ENCODE results near the gene STON1. TPM values are rescaled to one million over a fixed set of nuclear protein-coding genes. Genes with fewer than 3 reads are reported as not detected.

STON1 gene, protein sequence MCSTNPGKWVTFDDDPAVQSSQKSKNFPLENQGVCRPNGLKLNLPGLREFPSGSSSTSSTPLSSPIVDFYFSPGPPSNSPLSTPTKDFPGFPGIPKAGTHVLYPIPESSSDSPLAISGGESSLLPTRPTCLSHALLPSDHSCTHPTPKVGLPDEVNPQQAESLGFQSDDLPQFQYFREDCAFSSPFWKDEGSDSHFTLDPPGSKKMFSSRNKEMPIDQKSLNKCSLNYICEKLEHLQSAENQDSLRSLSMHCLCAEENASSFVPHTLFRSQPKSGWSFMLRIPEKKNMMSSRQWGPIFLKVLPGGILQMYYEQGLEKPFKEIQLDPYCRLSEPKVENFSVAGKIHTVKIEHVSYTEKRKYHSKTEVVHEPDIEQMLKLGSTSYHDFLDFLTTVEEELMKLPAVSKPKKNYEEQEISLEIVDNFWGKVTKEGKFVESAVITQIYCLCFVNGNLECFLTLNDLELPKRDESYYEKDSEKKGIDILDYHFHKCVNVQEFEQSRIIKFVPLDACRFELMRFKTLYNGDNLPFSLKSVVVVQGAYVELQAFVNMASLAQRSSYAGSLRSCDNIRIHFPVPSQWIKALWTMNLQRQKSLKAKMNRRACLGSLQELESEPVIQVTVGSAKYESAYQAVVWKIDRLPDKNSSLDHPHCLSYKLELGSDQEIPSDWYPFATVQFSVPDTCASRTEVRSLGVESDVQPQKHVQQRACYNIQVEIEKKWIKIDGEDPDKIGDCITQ
- total RNA-seq (2014; rRNA removed; shearing (Covaris generic); ENCODE audit: low replicate concordance) = 0.47 TPM in 1 of 2 replicates, not detected in the other

DNA sequence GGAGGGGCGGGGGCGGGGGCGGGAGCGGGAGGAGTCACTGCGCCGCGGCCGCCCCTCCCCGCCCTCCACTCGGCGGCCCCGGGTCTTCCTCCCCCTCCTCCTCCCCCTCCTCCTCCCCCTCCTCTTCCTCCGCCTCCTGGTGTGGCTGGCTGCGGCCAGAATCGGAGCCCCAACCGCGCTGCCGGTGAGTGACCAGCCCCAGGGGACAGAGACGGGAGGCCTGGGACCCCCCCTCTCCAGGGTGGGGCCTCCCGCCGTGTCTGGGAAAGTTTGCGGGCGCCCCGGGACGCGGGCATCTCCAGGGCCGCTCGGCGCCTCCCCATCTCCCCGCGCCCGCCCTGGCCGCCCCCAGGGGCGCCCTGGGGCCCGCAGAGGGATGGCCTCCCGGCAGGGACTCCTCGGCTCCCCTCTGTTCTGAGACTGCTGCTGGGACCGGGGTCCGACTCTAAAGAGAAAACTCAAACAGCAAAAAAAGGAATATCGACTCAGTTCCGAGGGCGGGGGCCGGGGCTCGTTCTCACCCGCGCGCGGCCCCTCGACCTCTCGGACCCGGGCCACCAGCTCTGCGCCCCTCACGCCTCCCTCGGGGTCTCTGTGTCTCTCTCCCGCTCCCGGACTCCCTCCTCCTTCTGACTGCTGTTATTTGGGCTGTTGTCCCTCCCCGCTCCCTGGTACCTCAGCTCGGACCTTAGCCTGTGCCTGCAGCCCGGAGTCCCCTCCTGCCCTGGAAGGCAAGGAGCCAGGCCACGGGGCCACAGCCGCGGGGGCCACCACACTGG, at the start of gene STON1:
TSS of gene STON1 (plus strand) at position 122 of the 779 bp plus-strand sequence. CDS start 50,480 bp downstream, outside the sequence.
- in situ Hi-C loops (cut with HindIII; ENCODE audit: low pct_unique_long_range_greater_than_20kb, low sequenced_read_pairs) = no loop called here
- no peak for DNase-seq (ENCODE audit: low read depth)

DNA sequence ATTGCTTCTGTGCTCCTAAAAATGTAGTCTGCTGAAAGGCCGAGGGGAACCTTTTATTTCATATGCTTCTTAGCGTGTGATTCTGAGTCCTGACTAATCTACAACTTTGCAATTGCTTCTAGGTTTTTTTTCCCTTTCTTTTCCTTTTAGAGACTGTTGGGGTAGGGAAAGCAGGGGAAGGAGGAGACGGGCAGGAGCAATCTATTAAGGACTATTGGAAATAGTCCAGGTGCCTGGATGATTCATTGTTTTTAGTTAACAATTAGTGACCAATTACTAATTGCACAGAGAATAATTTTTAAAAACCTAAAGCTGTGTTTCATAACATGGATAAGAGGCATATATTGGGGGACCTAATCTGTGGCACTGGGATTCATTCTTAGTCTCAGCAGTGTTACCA, 49.4 kb upstream of the STON1 start:
- in situ Hi-C loops (cut with HindIII; ENCODE audit: low pct_unique_long_range_greater_than_20kb, low sequenced_read_pairs) = no loop called here
- no peak for DNase-seq (ENCODE audit: low read depth)

DNA sequence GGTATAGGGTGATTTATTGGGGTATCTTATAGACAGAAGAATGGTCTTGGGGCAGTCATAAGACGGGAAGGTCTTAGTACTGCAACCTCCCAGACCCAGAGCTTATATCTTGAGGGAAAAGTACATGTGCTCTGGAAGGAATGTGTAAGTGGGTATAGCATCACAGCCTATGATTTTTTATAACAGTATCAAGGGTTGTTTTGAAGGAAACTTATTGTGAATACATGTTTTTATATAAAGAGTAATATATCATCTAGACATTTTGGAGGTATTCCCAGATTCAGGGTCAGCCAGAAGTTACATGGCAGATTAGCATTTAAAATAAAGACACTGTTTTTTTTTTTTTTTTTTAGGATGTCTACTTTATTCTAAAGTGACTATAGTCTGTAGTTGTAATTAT, 47.6 kb upstream of the STON1 start:
- DNase-seq (ENCODE audit: low read depth) = peak; percentile 18
- in situ Hi-C loops (cut with HindIII; ENCODE audit: low pct_unique_long_range_greater_than_20kb, low sequenced_read_pairs) = no loop called here

DNA sequence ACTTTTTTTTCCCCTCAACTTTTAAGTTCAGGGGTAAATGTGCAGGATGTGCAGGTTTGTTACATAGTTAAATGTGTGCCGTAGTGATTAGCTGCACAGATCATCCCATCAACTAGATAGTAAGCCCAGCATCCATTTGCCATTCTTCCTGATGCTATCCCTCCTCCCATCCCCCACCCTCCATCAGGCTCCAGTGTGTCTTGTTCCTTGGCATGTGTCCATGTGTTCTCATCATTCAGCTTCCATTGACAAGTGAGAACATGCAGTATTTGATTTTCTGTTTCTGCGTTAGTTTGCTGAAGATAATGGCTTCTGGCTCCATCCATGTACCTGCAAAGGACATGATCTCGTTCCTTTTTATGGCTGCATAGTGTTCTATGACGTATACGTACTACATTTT, 47.2 kb upstream of the STON1 start:
- in situ Hi-C loops (cut with HindIII; ENCODE audit: low pct_unique_long_range_greater_than_20kb, low sequenced_read_pairs) = no loop called here
- no peak for DNase-seq (ENCODE audit: low read depth)

DNA sequence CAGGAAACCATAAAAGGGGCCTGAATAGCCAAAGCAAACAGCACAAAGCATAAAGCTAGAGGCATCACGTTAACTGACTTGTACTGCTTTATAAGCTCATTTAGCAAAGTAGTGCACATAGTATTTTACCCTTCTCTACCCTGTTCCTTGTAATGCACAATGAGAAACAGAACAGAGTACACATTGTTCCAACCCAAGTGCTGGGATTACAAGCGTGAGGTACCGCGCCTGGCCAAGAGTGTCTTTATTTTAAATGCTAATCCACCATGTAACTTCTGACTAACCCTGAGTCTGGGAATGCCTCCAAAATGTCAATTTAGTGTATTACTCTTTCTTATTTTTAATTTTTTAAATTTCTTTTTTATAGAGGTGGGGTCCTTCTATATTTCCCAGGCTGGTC, 46.4 kb upstream of the STON1 start:
- in situ Hi-C loops (cut with HindIII; ENCODE audit: low pct_unique_long_range_greater_than_20kb, low sequenced_read_pairs) = no loop called here
- DNase-seq (ENCODE audit: low read depth) = no peak

DNA sequence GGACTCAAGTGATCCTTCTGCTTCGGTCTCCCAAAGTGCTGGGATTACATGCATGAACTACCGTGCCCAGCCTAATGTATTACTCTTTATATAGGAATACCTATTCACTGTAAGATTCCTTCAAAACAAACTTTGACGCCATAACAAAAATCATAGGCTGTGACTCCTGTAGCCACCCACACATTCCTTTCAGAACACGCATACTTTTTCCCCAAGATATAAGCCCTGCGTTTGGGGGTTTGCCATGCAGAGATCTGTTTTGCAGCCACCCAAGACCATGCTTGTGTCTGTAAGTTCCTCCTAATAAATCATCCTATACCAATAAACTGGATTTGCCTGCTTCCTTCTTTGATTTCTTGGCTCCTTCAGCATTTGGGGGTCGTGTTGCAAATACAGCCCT, 46.0 kb upstream of the STON1 start:
- in situ Hi-C loops (cut with HindIII; ENCODE audit: low pct_unique_long_range_greater_than_20kb, low sequenced_read_pairs) = no loop called here
- DNase-seq (ENCODE audit: low read depth) = no peak

DNA sequence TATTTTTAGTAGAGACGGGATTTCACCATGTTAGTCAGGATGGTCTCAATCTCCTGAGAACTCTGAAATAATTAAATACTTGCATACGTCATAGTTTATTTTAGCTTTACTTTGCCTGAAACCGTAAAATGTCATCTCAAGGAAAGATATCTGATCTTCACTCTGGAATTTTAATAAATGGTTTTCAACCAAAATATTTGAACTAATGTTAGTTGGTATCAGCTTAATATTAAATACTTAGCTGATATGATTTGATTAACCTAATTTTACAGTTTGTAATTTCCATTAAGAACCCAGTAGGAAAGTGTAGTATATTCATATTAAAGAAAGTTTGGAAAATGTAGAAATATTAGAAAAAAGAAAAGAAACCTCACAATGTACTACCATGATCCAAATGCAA, 41.4 kb upstream of the STON1 start:
- in situ Hi-C loops (cut with HindIII; ENCODE audit: low pct_unique_long_range_greater_than_20kb, low sequenced_read_pairs) = no loop called here
- no peak for DNase-seq (ENCODE audit: low read depth)

DNA sequence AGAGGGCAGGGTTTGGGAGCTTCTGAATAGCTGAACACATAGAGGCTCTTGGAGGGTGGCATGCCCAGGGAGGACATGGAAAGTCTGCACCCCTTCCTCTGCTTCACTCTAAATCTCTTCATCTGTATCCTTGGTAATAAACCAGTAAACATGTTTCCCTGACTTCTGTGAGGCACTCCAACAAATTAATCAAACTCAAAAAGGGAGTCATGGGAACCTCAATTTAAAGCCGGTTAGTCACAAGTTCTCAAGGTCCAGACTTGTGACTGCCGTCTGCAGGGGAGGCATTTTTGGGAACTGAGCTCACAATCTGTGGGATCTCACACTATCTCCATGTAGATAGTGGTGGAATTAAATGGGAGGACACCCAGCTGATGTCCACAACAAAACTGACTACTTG, 33.1 kb upstream of the STON1 start:
- no peak for DNase-seq (ENCODE audit: low read depth)
- in situ Hi-C loops (cut with HindIII; ENCODE audit: low pct_unique_long_range_greater_than_20kb, low sequenced_read_pairs) = no loop called here

DNA sequence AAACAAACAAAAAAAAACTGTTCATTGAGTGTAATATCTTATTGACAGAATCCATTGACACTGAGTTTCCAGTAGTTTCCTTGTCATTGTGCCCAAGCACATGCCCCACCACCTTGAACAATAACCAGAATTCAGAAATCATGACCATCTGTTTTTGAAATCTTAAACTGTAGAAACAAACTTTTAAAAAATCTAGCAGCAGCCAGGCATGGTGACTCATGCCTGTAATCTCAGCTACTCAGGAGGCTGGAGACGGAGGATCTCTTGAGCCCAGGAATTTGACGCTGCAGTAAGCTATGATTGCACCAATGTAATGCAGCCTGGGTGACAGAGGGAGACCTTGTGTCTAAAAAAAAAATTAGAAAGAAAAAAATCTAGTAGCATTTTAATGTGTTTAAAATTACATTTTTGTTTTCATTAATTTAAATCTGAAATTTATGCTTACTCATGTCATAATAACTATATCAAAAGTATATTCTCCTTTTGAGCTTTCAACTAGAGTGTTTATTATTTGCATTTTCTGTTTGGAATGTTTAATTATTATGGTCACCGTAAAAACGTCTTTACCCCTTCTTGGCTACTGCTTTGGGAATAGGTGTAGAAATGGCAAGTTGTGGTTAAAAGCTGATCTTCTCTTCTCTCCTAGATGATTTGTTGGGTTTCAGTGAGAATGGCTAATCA, 25.2 kb upstream of the STON1 start:
- no peak for DNase-seq (ENCODE audit: low read depth)
- in situ Hi-C loops (cut with HindIII; ENCODE audit: low pct_unique_long_range_greater_than_20kb, low sequenced_read_pairs) = no loop called here

DNA sequence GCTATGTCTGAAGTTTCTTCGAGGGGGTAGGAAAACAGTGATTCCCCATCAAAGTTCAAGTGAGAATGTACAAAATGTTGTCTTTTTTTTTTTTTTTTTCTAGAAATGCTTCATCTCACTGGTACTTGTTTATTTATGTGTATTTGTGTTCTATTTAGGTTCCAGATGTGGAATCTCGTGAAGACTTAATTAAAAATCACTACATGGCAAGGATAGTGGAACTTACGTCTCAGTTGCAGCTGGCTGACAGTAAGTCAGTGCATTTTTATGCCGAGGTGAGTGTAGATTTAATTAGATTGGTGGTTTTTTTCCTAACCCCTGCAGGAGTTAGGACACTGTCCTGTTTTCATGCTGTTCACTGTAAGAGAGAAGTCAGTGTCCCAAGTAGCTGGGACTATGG, 22.8 kb upstream of the STON1 start:
- DNase-seq (ENCODE audit: low read depth) = no peak
- in situ Hi-C loops (cut with HindIII; ENCODE audit: low pct_unique_long_range_greater_than_20kb, low sequenced_read_pairs) = no loop called here

DNA sequence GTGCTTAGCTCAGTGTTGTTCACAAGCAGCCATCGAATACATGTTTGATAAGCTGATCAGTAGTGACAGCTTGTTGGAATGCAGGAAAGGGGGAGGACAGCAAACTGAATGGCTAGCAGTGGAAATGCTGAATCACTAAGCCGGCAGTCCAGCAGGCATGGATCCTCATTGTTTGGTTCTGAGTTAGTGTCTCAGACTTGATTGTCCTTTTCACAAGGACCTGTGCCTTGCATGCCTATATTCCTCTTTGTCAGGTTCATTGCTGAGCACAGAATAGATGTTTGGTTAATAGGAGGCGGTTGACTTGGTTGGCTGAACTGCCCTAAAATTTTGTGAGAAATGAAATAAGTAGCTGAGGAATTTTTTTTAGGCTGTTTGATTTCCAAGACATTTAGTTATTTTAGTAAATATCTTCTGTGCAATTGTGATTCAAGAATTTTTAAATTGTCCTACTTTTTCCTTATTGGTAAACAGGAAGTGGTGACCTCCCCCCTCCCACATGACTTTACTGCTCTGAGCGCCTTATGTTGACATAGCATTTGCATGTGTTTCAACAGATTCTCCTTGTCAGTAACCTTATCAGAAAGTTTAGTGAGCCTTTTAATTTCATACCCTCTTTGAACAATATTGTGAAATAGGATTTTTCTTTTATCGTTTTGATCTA, 21.4 kb upstream of the STON1 start:
- no peak for DNase-seq (ENCODE audit: low read depth)
- in situ Hi-C loops (cut with HindIII; ENCODE audit: low pct_unique_long_range_greater_than_20kb, low sequenced_read_pairs) = no loop called here

DNA sequence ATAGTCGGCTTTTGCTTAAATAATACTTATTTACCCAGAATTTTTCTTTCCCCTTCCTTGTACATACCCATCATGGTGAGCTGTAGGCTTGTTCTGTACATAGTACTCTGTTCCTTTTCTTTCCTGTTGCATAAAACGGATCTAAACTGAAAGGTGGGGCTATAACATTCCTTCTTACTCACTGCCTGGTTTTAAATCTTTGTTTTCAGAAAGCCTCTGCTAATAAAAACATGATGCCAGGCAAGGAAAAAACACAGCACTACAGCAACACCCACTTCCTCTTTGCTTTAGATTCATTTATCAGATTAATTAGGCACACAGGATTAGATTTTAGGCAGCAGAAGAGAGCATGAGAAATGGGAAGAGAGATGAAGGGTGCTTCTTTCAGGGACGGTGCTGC, 19.6 kb upstream of the STON1 start:
- DNase-seq (ENCODE audit: low read depth) = no peak
- in situ Hi-C loops (cut with HindIII; ENCODE audit: low pct_unique_long_range_greater_than_20kb, low sequenced_read_pairs) = no loop called here

DNA sequence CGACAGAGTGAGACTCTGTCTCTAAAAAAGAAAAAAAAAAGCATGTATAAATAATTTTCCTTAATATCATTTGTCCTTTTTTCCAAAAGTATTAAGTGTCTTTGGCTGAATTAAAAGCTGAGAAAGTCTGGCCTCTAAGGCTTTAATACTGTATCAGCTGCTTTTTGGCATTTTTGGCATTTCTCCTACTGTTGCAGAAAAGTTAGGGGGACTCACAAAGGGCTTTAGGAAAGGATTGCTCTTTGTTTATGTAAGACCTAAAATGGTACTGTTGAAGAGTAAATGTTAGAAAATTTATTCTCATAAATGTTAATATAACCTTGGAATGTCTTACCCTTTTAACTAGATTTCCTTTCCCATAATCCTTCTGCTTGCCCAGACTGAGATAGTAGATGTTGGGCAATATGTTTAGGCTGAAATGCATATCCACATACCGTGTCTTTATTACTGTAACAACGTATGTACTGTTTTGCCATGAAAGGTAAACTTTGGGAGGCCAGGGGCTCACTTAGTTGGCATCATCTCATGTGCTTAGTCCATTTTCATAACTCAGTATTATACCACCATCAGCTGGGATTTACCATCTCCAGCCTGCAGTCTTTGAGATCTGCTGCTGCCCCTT, 18.0 kb upstream of the STON1 start:
- in situ Hi-C loops (cut with HindIII; ENCODE audit: low pct_unique_long_range_greater_than_20kb, low sequenced_read_pairs) = no loop called here
- no peak for DNase-seq (ENCODE audit: low read depth)

DNA sequence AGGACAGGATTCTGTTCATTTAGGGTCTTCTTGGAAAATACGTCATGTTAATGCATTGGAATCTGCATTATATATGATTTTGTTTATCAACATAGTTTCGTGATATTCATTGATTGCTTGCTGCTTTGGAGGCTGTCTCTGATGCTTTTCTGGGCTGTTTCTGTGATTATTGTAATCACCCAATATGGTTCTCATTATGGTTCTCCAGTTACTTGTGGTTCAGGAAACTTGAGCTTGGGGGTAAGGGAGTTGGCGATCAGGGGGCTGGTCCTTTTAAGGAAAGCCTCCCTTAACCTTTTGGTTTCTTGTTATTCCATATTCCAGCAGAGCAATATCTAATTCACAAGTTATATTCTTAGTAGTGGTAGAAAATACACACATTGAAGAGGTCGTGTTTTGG, 17.4 kb upstream of the STON1 start:
- no peak for DNase-seq (ENCODE audit: low read depth)
- in situ Hi-C loops (cut with HindIII; ENCODE audit: low pct_unique_long_range_greater_than_20kb, low sequenced_read_pairs) = no loop called here

DNA sequence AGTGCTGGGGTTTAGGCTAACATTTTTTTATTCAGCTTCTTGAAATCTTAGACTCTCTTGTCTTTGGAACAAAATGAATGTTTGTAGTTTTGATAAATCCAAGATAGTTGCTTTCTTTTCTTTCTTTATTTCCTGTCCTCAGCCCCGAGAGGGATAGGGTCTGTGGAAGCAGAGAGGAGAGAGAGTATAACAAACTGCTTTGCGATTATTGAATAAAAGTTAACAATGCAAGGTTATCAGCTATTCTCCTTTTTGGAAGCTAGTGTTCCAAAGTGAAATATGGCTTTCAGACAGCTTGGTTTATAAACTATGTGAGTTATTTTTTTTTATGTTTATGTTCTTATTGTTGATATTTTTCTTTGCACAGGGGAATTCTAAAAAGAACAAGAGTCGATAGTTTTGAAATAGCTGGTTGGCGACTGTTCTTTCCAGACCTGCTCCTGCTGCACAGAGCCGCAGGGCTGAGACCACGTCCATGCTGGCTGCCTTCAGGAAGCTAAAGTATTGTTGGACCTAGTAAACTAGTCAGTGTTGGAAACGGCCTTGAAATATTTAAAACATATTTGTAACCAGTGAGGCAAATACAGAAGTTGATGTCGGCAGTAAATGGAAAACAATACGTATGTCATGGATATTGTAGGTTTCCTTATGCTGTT, 15.5 kb upstream of the STON1 start:
- DNase-seq (ENCODE audit: low read depth) = no peak
- in situ Hi-C loops (cut with HindIII; ENCODE audit: low pct_unique_long_range_greater_than_20kb, low sequenced_read_pairs) = no loop called here

DNA sequence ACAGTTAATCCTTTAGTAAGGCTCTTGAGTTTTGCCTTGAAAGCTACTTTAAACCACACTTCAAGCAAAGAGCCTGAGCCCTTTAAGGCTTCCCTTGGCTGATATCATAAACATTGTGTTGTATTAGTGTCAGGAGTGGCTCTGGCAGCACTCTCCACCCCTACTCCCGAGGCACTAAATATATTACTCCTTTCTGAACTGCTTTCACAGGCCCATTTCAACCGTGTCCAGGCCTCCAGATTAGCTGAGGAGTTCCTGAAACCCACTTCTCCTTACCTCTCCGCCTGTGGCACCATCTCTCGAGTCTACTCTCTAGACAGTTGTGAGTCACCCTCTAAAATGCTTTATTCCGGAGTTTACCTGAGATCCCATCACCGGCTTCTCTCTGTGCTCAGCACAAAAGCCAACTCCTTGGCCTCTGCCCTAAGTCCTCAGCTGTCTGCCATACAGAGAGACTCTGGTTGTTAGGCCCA, 14.4 kb upstream of the STON1 start:
- in situ Hi-C loops (cut with HindIII; ENCODE audit: low pct_unique_long_range_greater_than_20kb, low sequenced_read_pairs) = no loop called here
- no peak for DNase-seq (ENCODE audit: low read depth)

DNA sequence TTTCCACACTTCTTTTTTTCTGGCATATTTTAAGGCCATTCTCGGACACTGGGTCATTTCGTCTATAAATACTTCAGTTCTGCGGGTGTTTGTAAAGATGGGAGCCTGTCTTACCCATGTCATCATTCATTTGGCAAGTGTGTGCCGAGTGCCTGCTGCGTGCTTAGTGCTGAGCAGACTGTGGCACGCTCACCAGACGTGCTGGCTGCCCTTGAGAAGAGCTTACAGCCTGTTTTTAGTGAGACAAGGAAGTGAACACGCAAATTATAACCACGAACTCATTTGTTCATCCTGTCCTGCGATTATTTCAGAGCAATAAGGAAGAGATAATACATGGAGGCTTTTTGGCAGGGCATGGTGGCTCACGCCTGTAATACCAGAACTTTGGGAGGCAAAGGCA, 10.4 kb upstream of the STON1 start:
- in situ Hi-C loops (cut with HindIII; ENCODE audit: low pct_unique_long_range_greater_than_20kb, low sequenced_read_pairs) = no loop called here

More for the DNA sequence above, 10.4 kb upstream of the STON1 start:
- no peak for DNase-seq (ENCODE audit: low read depth)

Data from Caki2 (cell line).